C4-2B (cell line): ENCODE data around the gene CMC2.

Experiments used
- ZFX ChIP-seq: fragments of 450-650 bp; IDR thresholded peaks from 2 replicates; pipeline ENCODE4 v1.6.1; 2017
- TF ChIP-seq, protein P1 (sequence below): fragments of 450-650 bp; conservative IDR thresholded peaks from 2 replicates; pipeline ENCODE4 v1.5.1; 2017; ENCODE audit warnings: mild to moderate bottlenecking

DNA sequence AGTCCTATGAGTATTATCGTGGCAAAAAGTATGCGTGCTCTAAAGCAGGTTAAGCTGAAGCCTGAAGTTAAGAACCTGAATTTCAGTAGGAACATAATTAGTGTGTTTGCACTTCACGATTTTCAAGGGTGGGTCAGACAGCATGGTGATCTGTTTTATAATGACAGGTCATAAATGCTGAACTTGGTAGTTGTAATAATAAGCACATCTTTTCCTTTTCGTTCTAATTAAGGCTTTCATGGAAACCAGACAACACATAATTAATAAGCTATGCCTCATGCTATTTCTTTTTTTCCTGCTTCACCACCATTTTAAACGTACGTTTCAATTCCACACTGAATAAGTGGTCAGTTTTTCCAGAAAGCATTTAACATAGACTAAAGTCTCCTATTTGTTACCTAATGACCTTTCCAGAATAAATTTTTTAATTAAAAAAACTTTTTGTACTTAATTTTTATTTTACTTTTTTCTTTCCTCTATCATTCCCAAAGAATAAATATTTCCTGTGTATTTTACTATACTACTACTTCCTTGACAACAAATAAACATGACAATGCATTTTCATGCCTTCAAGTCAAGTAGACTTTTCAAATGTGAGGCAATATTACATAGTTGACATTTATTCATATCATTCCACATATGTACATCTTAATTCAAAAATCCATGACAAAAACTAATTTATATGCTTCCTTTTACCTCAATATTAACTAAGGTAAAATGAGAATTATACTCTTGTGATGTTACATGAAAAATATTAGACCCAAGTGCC lies 22.4 kb downstream of the CMC2 start:
- TF ChIP-seq, protein P1, sequence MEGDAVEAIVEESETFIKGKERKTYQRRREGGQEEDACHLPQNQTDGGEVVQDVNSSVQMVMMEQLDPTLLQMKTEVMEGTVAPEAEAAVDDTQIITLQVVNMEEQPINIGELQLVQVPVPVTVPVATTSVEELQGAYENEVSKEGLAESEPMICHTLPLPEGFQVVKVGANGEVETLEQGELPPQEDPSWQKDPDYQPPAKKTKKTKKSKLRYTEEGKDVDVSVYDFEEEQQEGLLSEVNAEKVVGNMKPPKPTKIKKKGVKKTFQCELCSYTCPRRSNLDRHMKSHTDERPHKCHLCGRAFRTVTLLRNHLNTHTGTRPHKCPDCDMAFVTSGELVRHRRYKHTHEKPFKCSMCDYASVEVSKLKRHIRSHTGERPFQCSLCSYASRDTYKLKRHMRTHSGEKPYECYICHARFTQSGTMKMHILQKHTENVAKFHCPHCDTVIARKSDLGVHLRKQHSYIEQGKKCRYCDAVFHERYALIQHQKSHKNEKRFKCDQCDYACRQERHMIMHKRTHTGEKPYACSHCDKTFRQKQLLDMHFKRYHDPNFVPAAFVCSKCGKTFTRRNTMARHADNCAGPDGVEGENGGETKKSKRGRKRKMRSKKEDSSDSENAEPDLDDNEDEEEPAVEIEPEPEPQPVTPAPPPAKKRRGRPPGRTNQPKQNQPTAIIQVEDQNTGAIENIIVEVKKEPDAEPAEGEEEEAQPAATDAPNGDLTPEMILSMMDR = no peak
- TF ChIP-seq ZFX = no peak
